K562 (cell line): Measurements from ENCODE around the gene HPDL.

Experiments used
- FOXA1 ChIP-seq: fragments of 450-650 bp; IDR thresholded peaks from 2 replicates; pipeline ENCODE4 v1.6.1; 2016; ENCODE audit warnings: mild to moderate bottlenecking, borderline replicate concordance
- KLF16 ChIP-seq: IDR thresholded peaks from 2 replicates; pipeline ENCODE4 v1.6.1; 2016; ENCODE audit warnings: antibody characterized with exemption
- ZNF175 ChIP-seq: fragments of 200-800 bp; sonication (Bioruptor generic); IDR thresholded peaks from 2 replicates; pipeline ENCODE4 v1.6.1; 2016; ENCODE audit warnings: low read depth, mild to moderate bottlenecking, missing genetic modification characterization, missing compliant biosample characterization
- TF ChIP-seq, protein P1 (sequence below), 3 experiments: IDR thresholded peaks in 2 of 3; conservative IDR thresholded peaks in 1 of 3; 2 replicates each; pipeline ENCODE4 v1.5.1; 2011 to 2012; ENCODE audit warnings: low read length in 3 of 3, mild to moderate bottlenecking in 3 of 3, control low read depth in 2 of 3, improper control_type of control experiment in 1 of 3, inconsistent platforms in 1 of 3, low read depth in 1 of 3, mixed read lengths in 1 of 3, moderate library complexity in 1 of 3; ENCODE audit not compliant: insufficient read depth in 2 of 3
- TF ChIP-seq, protein P2 (sequence below): fragments of 250-450 bp; sonication (Bioruptor Pico); IDR thresholded peaks from 2 replicates; pipeline ENCODE4 v1.8.0; 2021; ENCODE audit warnings: borderline replicate concordance, mild to moderate bottlenecking, moderate library complexity; ENCODE audit not compliant: poor library complexity, severe bottlenecking

- TF ChIP-seq, protein P1, sequence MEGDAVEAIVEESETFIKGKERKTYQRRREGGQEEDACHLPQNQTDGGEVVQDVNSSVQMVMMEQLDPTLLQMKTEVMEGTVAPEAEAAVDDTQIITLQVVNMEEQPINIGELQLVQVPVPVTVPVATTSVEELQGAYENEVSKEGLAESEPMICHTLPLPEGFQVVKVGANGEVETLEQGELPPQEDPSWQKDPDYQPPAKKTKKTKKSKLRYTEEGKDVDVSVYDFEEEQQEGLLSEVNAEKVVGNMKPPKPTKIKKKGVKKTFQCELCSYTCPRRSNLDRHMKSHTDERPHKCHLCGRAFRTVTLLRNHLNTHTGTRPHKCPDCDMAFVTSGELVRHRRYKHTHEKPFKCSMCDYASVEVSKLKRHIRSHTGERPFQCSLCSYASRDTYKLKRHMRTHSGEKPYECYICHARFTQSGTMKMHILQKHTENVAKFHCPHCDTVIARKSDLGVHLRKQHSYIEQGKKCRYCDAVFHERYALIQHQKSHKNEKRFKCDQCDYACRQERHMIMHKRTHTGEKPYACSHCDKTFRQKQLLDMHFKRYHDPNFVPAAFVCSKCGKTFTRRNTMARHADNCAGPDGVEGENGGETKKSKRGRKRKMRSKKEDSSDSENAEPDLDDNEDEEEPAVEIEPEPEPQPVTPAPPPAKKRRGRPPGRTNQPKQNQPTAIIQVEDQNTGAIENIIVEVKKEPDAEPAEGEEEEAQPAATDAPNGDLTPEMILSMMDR (IDR thresholded peaks at IDR 0.05 in 2 of 3, conservative IDR thresholded peaks at IDR 0.05 in 1 of 3; ENCODE audit: insufficient read depth in 2 of 3, low read depth in 1 of 3, low read length in 3 of 3), result no peak
- TF ChIP-seq, protein P2, sequence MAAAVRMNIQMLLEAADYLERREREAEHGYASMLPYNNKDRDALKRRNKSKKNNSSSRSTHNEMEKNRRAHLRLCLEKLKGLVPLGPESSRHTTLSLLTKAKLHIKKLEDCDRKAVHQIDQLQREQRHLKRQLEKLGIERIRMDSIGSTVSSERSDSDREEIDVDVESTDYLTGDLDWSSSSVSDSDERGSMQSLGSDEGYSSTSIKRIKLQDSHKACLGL (CRISPR knock-in tag), result no peak
- TF ChIP-seq ZNF175 (CRISPR knock-in tag), result no peak
- TF ChIP-seq KLF16, result no peak
- no peak for TF ChIP-seq FOXA1
Measured at GRCh38 chr1:45348966-45349677, 22.4 kb downstream of the HPDL start.
